ENCODE data around the gene XRCC4.

XRCC4 gene

GRCh38 chr5:83368319-83368718 lies 291.0 kb downstream of the XRCC4 start:
- TF ChIP-seq CTCF (IDR thresholded peaks at IDR 0.05; ENCODE audit: control insufficient read depth, insufficient read depth, low read depth, low read length, missing control alignments) = no peak
- peak; percentile 80 for DNase-seq (ENCODE audit: low read depth)
- no peak overlapping the region for H3K4me3 ChIP-seq (ENCODE audit: control insufficient read depth, low read depth, low read length)

DNA sequence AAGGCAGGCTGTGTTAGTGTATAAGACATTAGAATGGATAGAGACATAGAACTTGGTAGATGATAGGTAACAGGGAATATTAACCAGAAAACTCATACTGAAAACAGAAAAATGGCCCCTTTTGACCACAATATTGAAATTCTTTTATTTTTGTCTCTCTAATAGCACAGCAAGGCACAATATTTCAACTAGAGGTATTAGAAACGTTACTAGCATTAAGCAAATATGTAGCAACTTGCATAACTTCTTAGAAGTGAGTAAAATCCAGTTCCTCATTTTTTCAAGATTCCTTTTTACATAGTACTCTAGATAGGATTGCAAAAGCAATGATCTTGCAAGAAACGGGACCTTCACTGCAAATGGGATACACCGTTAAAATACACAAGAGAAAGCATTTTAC lies 291.5 kb downstream of the XRCC4 start:
- DNase-seq (ENCODE audit: low read depth) = peak; percentile 43
- no peak for TF ChIP-seq CTCF (IDR thresholded peaks at IDR 0.05; ENCODE audit: control insufficient read depth, insufficient read depth, low read depth, low read length, missing control alignments)
- H3K4me3 ChIP-seq (ENCODE audit: control insufficient read depth, low read depth, low read length) = no peak overlapping the region

- DNase-seq (ENCODE audit: low read depth) = no peak
- TF ChIP-seq CTCF (IDR thresholded peaks at IDR 0.05; ENCODE audit: control insufficient read depth, insufficient read depth, low read depth, low read length, missing control alignments) = no peak
- H3K4me3 ChIP-seq (ENCODE audit: control insufficient read depth, low read depth, low read length) = no peak overlapping the region
Measured at GRCh38 chr5:83370957-83371356, 293.6 kb downstream of the XRCC4 start.

DNA sequence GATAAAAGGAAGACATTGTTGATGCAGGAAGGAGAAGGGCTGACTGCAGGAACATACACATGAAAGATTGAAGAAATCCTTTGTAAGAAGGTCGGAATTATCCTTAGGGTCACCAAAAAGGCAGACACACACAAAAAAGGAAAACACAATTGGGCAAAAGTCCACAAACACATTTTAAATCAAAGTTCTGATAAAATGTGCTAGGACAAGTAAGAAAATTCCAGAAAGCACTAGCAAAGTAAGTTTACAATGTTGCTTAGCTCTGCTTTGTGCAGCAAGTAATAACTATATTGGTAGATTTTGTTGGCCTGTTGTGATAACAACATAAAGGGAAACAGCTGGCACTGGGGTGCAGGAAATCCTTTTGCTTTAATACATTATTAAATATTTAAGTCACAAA lies 294.4 kb downstream of the XRCC4 start:
- TF ChIP-seq CTCF (IDR thresholded peaks at IDR 0.05; ENCODE audit: control insufficient read depth, insufficient read depth, low read depth, low read length, missing control alignments) = no peak
- no peak overlapping the region for H3K4me3 ChIP-seq (ENCODE audit: control insufficient read depth, low read depth, low read length)
- DNase-seq (ENCODE audit: low read depth) = no peak

- no peak for TF ChIP-seq CTCF (IDR thresholded peaks at IDR 0.05; ENCODE audit: control insufficient read depth, insufficient read depth, low read depth, low read length, missing control alignments)
- DNase-seq (ENCODE audit: low read depth) = peak; percentile 33
Measured at GRCh38 chr5:83374547-83374946, 297.2 kb downstream of the XRCC4 start.

DNA sequence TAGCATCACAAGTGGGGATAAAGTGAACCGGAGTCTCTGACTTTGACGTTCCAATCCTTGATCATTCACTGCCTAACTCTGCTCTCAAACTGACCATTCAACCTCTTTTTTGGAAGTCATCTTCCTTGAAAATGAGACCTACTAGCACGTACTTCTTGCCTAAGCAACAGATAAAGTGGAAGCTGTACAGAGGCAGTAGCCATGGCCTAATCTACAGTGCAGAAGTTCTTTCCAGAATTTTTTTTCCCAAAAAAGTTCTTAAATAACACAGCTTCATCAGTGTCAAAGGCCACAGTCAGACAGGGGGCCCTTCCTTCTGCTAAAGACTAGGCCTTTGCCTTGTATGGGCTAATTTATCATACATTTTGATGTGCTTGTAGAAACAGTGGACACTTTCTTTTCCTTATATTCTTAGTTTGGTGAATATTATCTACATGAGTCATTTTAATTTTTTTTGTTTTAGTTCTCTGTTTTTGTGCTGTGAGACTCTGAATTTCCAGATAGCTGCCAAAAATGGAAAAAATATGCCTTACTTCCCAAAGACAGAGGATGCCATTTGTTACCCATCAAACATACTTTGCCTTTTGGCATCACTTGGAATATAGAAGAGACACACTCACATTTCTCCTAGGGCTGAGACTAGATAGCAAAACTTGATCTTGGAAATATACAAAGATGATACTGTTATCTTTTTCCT lies 297.9 kb downstream of the XRCC4 start:
- no peak overlapping the region for H3K4me3 ChIP-seq (ENCODE audit: control insufficient read depth, low read depth, low read length)
- no peak for DNase-seq (ENCODE audit: low read depth)

More at GRCh38 chr5:83374547-83374946, 297.2 kb downstream of the XRCC4 start:
- H3K4me3 ChIP-seq (ENCODE audit: control insufficient read depth, low read depth, low read length) = no peak overlapping the region

More for the DNA sequence above, 297.9 kb downstream of the XRCC4 start:
- no peak for TF ChIP-seq CTCF (IDR thresholded peaks at IDR 0.05; ENCODE audit: control insufficient read depth, insufficient read depth, low read depth, low read length, missing control alignments)

All from AG09309 (cell line).